Adipocyte (in vitro differentiated cells): ENCODE data around the gene SLC5A8.

Experiments
- DNase-seq: peaks from one replicate; pipeline ENCODE4 v3.0.0-alpha.2; 2015; ENCODE audit warnings: low read depth
- H3K27me3 ChIP-seq: replicated peaks from 2 replicates; pipeline ENCODE4 v1.7.0; 2013; ENCODE audit warnings: mild to moderate bottlenecking, low read length, moderate library complexity; ENCODE audit not compliant: control insufficient read depth, insufficient read depth
- H3K36me3 ChIP-seq: 2 replicates; pipeline ENCODE4 v1.7.0; 2013; ENCODE audit warnings: low read length, mild to moderate bottlenecking, moderate library complexity; ENCODE audit not compliant: control insufficient read depth, insufficient read depth, severe bottlenecking
- H3K4me1 ChIP-seq: 2 replicates; pipeline ENCODE4 v1.7.0; 2013; ENCODE audit warnings: mild to moderate bottlenecking, low read length, moderate library complexity; ENCODE audit not compliant: control insufficient read depth, insufficient read depth
- H3K4me3 ChIP-seq: 2 replicates; pipeline ENCODE4 v1.7.0; 2013; ENCODE audit warnings: mild to moderate bottlenecking, low read length, moderate library complexity
- H3K9ac ChIP-seq: 2 replicates; pipeline ENCODE4 v1.7.0; 2013; ENCODE audit warnings: mild to moderate bottlenecking, low read length, moderate library complexity
- H3K9me3 ChIP-seq: 2 replicates; pipeline ENCODE4 v1.7.0; 2013; ENCODE audit warnings: mild to moderate bottlenecking, low read length, moderate library complexity; ENCODE audit not compliant: control insufficient read depth

SLC5A8 gene

DNA sequence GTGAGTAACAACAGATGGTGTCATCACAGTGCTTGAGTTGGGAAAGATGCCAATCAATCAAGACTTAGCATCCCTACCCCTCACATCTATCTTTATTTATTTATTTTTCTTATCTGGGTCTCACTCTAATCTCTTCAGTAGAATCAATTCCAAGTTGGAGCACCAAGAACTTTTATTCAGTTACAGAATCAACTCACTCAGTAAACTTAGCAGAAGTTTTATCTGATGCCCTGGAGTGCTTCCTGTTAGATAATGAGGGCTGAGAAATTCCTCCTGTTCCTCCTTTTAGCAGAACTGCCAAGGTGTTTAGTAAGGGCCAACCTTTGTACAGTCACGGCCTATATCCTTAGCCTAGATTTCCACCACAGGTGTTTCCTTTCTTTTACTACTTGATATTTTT, 11.3 kb upstream of the SLC5A8 start:
- no peak for DNase-seq
- no peak overlapping the region for H3K9ac ChIP-seq
- H3K4me3 ChIP-seq, result no peak overlapping the region
- no peaks in the 10 kb centered on the region for H3K4me1 ChIP-seq
- no peaks in the 10 kb centered on the region for H3K27me3 ChIP-seq
- H3K36me3 ChIP-seq, result no peaks in the 10 kb centered on the region
- no peaks in the 10 kb centered on the region for H3K9me3 ChIP-seq

DNA sequence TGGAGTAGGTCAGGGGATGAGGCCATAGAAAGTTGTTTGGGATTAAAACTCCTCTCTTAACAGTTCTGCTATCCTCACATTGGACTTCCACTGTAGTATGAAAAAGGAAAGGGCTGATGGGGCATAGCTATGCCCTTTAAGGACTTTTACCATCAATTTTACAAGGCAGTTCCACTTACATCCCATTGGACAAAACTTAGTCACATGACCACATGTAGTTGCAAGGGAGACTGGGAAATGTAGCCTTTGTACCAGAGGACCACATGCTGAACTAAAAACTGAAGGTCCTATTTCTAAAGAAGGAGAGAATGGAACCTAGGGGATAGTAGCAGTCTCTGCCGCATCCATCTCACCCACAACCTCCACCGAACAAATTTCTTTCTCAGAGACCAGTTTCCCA, 6.8 kb upstream of the SLC5A8 start:
- H3K36me3 ChIP-seq, result no peaks in the 10 kb centered on the region
- no peak for DNase-seq
- H3K9ac ChIP-seq, result no peak overlapping the region
- H3K4me3 ChIP-seq, result no peak overlapping the region
- no peaks in the 10 kb centered on the region for H3K4me1 ChIP-seq
- H3K9me3 ChIP-seq, result peaks cover 3% of the 10 kb centered on the region
- H3K27me3 ChIP-seq, result no peaks in the 10 kb centered on the region

DNA sequence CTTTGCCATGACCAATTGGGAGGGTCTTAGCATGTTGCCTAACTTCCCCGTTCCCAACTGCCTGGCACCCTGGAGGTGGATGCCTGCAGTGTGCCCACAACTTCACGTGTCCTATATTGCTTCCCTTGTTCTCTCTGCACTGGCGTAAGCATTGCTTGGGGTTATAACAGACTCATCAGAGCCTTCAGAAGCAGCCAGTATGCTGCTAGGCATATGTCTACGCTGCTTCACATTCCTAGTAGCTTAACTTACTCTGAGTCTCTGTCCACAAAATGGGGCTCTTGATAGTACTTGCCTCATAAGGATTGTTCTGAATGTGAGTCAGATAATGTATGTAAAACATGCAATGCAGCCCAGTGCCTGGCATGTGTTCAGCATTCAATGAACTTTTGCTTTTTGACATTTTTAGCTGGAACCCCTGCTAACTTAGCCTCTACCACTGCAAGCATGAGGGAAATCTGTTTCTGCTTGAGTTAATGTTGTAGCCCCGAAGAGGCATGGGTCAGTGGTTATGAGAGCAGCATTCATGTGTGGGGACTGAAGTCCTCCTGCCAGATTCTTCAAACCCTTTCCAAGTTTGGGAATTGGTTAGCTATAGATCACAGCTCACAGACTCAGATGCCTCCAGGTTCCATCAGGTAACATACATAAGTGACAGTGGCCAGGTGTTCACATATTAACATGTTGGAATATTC, 2.8 kb downstream of the SLC5A8 start:
- H3K4me1 ChIP-seq, result peaks cover 5% of the 10 kb centered on the region
- no peak overlapping the region for H3K9ac ChIP-seq
- peak; percentile 42 for DNase-seq
- H3K9me3 ChIP-seq, result no peaks in the 10 kb centered on the region
- no peak overlapping the region for H3K4me3 ChIP-seq
- no peaks in the 10 kb centered on the region for H3K36me3 ChIP-seq
- peaks cover 34% of the 10 kb centered on the region for H3K27me3 ChIP-seq

DNA sequence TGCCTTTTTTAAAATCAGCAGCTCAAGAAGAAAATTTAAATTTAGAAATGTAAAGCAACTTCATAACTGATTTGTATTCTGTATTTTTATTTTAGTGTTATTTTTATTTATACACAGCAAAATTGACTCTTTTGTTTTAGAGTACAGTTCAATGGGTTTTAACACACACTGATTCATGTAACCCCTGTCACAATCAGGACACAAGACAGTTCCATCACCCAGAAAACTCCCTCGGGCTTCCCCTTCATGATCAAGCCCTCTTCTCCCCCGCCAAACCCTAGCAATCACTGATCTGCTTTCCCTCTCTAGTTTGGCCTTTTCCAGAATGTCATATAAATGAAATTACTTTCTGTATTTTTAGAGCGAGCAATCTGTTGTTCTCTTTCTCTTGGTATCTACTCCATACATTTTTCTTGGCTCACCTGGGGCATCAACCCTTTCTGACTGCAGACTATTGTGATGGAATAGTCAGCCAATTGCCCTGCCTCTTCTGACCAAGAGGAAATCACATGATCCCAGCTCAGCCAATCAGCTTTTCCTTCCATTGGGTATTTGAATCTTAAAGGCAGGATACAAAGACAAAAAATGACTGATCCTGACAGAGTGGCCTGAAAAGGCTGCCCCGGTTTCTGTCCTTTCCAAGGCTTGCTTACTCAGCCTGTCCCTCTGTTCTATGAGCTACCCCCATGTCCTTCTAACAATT, 5.3 kb downstream of the SLC5A8 start:
- Histone ChIP-seq H3K4me3 (no peak overlapping the region), H3K36me3 (no peaks in the 10 kb centered on the region), H3K9me3 (no peaks in the 10 kb centered on the region), H3K27me3 (peaks cover 26% of the 10 kb centered on the region), H3K9ac (no peak overlapping the region), H3K4me1 (peaks cover under 1% of the 10 kb centered on the region)
- no peak for DNase-seq

DNA sequence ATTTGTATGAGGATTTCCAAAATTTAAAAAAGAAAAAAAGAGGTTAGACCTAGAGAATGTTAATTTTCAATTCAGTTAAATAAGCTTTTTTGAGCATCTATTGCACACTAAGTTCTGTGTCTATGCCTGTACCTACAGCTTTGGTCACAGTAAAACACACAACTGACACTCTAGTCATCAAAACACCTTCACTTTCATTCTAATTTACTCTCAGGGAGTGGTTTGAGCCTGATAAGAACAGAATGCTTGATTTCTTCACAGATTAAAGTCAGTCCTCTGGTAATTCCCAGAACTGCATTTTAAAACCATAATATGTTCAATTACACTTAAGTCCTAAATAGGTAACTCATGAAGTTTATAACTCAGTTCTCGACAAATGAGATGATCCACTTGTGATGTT, 9.2 kb downstream of the SLC5A8 start:
- Histone ChIP-seq H3K27me3 (no peaks in the 10 kb centered on the region), H3K9me3 (no peaks in the 10 kb centered on the region), H3K4me3 (no peak overlapping the region), H3K9ac (no peak overlapping the region), H3K36me3 (no peaks in the 10 kb centered on the region), H3K4me1 (no peaks in the 10 kb centered on the region)
- DNase-seq, result no peak

DNA sequence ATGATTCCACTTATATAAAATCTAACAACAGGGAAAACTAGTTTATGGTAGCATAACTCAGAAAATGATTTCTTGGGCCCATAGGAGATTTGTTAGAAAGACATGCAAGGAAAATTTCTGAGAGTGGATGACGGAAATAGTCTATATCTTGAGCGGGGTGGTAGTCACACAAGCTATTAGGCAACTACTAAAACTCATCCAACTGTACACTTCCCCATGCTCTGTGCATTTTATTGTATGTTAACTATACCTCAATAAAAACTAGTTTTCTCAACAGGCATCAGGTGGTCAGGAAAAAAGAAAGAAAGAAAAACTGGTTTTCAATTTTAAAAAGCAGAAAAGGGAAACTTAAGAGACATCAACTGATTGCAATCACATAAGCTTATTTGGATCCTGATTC, 9.9 kb downstream of the SLC5A8 start:
- no peak overlapping the region for H3K4me3 ChIP-seq
- no peaks in the 10 kb centered on the region for H3K4me1 ChIP-seq
- DNase-seq, result no peak
- H3K9me3 ChIP-seq, result no peaks in the 10 kb centered on the region
- H3K9ac ChIP-seq, result no peak overlapping the region
- H3K27me3 ChIP-seq, result no peaks in the 10 kb centered on the region
- H3K36me3 ChIP-seq, result no peaks in the 10 kb centered on the region

DNA sequence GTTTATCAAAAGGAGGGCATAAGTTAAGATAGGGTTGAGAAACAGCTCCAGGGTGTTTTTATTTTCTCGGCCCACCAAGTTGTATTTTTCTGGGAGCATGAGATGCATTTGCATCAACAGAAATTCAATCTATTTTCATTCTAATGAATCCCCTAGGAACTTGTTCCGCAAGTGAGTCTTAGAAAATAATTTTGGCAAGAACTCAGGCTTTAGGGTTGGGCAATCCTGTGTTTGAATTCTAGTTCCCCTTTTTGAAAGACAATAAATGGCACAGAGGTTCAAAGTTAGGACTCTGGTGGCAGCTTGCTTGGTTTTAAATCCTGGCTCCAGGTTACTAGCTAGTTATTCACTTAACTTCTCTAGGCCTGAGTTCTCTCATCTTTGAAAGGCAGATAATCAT, 23.7 kb downstream of the SLC5A8 start:
- peaks cover 9% of the 10 kb centered on the region for H3K4me1 ChIP-seq
- no peaks in the 10 kb centered on the region for H3K27me3 ChIP-seq
- DNase-seq, result peak; percentile 15
- H3K4me3 ChIP-seq, result no peak overlapping the region
- H3K36me3 ChIP-seq, result no peaks in the 10 kb centered on the region
- no peak overlapping the region for H3K9ac ChIP-seq
- no peaks in the 10 kb centered on the region for H3K9me3 ChIP-seq

DNA sequence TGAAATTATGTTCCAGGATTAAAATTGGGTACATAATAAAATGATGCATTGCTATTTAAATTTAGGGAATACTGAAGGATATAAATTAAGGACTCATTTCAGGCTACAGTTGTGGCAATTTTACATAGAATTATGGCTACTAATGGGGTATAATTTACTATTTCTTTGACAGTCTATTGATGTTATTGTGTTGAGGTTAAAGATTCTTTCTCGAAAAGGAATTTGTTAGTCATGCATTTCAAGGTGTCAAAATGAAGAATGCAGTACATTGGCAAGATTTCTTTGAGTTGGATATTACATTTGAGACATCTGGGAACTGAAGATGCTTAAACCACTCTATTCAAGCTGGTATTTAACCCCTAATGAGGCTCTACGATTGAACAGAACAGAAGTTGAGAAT, 28.3 kb downstream of the SLC5A8 start:
- Histone ChIP-seq H3K9ac (no peak overlapping the region), H3K27me3 (no peaks in the 10 kb centered on the region), H3K4me1 (peaks cover 9% of the 10 kb centered on the region), H3K9me3 (peaks cover 1% of the 10 kb centered on the region), H3K4me3 (no peak overlapping the region), H3K36me3 (no peaks in the 10 kb centered on the region)
- no peak for DNase-seq

DNA sequence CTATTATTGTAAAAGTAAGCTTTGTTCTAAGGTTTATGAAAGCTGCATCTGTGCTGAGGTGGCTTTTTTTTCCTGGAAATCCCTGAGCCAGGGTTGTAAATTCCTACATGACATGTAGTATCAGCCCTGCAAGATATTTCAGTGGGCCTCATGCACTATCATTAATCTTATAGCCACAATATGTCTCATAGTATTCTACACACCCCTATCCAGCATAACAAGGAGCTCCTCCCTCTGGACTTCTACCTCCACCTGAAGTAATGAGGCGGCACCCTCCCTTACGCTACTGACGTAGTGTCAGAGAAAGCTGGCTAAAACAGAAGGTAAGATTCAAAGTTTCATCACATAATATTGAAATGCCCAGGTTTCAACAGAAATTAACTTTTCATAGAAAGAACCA, 35.5 kb downstream of the SLC5A8 start:
- peaks cover 15% of the 10 kb centered on the region for H3K9me3 ChIP-seq
- DNase-seq, result no peak

DNA sequence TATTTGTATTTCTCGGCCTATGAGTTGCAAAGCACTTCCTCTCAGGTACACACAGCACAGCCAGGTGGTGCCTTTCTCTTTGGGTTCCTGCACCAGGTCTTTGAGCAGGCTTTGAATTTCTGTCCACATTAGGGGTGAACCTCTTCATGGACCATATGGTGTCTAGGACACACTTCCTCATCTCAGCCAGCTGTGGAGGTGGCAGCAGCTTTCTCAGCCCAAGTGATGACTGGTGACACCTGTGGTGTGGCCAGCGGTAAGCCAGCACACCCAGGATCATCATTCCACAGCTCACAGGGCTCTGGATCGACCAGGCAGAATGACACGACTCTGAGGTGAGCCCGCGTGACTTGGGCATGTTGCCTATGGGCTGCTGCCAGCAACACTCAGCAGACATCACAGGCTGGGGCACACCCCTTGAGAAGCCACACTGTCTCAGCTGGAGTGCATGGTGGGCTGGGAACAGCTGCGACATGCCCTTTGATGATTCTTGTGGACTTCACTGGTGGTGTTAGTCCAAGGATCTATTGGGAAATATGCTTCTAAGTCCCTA, 36.8 kb downstream of the SLC5A8 start:
- Histone ChIP-seq H3K36me3 (no peaks in the 10 kb centered on the region), H3K27me3 (no peaks in the 10 kb centered on the region), H3K9me3 (peaks cover 15% of the 10 kb centered on the region), H3K4me1 (no peaks in the 10 kb centered on the region), H3K4me3 (no peak overlapping the region), H3K9ac (no peak overlapping the region)
- no peak for DNase-seq

More for the DNA sequence above, 35.5 kb downstream of the SLC5A8 start:
- Histone ChIP-seq H3K9ac (no peak overlapping the region), H3K4me1 (no peaks in the 10 kb centered on the region), H3K4me3 (no peak overlapping the region), H3K36me3 (no peaks in the 10 kb centered on the region), H3K27me3 (no peaks in the 10 kb centered on the region)

DNA sequence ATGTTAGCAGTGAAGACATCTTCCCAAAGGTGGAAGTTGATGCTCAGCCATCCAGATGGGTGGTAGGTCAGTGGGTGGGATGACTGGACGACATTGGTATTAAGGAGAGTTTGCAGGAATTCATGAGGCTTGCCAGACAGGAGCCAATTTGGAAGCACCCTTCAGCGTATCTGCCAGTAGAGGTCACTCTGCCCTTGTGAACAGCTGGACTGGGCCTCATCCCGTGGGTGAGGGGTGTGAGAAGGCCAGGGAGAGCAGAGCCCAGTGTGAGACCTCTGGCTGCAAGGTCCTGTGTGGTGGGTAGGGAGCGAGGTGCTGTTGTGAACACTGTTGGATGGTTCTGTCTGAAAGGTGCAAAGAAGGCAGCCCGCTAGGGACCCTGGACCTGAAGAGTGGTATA, 37.7 kb downstream of the SLC5A8 start:
- Histone ChIP-seq H3K4me3 (no peak overlapping the region), H3K4me1 (no peaks in the 10 kb centered on the region), H3K36me3 (no peaks in the 10 kb centered on the region), H3K9me3 (peaks cover 15% of the 10 kb centered on the region), H3K27me3 (peaks cover 4% of the 10 kb centered on the region), H3K9ac (no peak overlapping the region)
- peak; percentile 28 for DNase-seq
